Stimulated activated effector memory CD8-positive, alpha-beta T cell treated with anti-CD3 and anti-CD28 coated beads, Interleukin-12 subunit alpha, Interleukin-12 subunit beta, amount 100 ng/mL, for 72 hours (primary cell): ENCODE measurements around the gene AQP5.
A peak's percentile ranks its signal among the peaks of the same experiment; 100 is the strongest.

Source experiments
- ATAC-seq: fragments of 150-1000 bp; cut with Tn5 transposase; 2 replicates; pipeline ENCODE4 v1.10.0; 2021
- DNase-seq, 2 donors: peaks; one replicate each; pipeline ENCODE4 v3.0.0; 2021 to 2022; ENCODE audit warnings: low spot score in 2 of 2
- H3K27ac Mint-ChIP-seq: one replicate; pipeline ENCODE4 v1.8.0; 2022; ENCODE audit warnings: mild to moderate bottlenecking, mixed read lengths
- H3K36me3 Mint-ChIP-seq: one replicate; pipeline ENCODE4 v1.8.0; 2022; ENCODE audit warnings: mild to moderate bottlenecking, mixed read lengths
- H3K4me1 Mint-ChIP-seq: one replicate; pipeline ENCODE4 v1.8.0; 2022; ENCODE audit warnings: mixed read lengths
- H3K4me3 Mint-ChIP-seq: one replicate; pipeline ENCODE4 v1.8.0; 2022; ENCODE audit warnings: mild to moderate bottlenecking, mixed read lengths
- H3K9me3 Mint-ChIP-seq: one replicate; pipeline ENCODE4 v1.8.0; 2022; ENCODE audit warnings: mixed read lengths

AQP5 gene

DNA sequence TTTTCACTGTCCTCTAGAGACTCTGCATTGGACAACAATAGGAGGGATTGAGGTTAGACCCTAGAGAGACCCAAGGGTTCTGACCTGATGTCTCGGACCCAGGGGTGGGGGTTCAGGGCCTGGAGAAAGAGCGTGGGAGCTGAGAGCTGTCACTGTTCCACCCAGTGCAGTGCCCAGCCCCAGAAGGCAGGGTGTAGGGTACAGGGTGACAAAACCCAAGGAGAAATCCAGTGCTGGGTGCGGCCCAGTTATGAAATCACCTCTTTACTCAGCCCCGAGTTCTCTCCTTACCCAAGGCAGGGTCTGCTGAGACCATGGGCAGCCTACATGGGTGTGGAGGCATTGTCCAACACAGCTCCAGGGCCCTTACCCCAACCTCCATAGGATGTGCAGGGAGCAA, 8.5 kb upstream of the AQP5 start:
- no peaks in the 10 kb centered on the region for H3K36me3 Mint-ChIP-seq
- H3K4me1 Mint-ChIP-seq = no peaks in the 10 kb centered on the region
- no peak overlapping the region for H3K4me3 Mint-ChIP-seq
- H3K9me3 Mint-ChIP-seq = no peaks in the 10 kb centered on the region
- no peak for DNase-seq
- no peak overlapping the region for H3K27ac Mint-ChIP-seq
- ATAC-seq = no peak

DNA sequence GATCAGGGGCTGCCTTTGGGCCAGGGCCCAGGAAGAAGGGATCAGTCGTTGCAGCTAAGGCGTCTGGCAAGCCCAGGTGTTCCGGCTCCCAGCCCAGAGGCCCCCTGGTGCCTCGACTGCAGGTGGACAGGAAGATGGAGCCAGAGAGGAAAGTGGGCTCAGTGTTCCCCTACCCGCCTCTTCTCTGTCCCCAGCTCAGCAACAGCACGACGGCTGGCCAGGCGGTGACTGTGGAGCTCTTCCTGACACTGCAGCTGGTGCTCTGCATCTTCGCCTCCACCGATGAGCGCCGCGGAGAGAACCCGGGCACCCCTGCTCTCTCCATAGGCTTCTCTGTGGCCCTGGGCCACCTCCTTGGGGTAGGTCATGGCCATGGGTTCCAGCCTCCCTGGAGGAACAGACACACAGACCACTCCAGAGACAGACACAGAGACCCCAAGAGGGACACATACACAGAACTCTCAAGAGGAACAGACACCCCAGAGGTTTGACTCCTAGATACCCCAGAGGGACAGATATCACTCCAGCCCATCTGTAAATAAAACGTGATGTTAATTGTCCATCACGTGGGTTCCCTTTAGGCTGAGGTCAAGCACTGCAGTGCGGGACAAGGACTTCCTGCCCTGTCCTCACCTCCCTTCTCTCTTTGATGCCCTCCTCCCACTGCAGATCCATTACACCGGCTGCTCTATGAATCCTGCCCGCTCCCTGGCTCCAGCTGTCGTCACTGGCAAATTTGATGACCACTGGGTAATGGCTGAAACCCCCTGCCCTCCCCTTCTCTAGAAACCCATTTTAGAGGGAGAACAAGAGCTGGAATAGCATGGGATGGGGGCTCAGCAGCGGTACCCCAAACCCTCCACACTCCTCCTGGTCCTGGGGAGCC, 7.5 kb upstream of the AQP5 start:
- Mint-ChIP-seq H3K36me3 (no peaks in the 10 kb centered on the region), H3K4me1 (no peaks in the 10 kb centered on the region), H3K27ac (no peak overlapping the region), H3K4me3 (no peak overlapping the region), H3K9me3 (no peaks in the 10 kb centered on the region)
- ATAC-seq = no peak
- no peak for DNase-seq

DNA sequence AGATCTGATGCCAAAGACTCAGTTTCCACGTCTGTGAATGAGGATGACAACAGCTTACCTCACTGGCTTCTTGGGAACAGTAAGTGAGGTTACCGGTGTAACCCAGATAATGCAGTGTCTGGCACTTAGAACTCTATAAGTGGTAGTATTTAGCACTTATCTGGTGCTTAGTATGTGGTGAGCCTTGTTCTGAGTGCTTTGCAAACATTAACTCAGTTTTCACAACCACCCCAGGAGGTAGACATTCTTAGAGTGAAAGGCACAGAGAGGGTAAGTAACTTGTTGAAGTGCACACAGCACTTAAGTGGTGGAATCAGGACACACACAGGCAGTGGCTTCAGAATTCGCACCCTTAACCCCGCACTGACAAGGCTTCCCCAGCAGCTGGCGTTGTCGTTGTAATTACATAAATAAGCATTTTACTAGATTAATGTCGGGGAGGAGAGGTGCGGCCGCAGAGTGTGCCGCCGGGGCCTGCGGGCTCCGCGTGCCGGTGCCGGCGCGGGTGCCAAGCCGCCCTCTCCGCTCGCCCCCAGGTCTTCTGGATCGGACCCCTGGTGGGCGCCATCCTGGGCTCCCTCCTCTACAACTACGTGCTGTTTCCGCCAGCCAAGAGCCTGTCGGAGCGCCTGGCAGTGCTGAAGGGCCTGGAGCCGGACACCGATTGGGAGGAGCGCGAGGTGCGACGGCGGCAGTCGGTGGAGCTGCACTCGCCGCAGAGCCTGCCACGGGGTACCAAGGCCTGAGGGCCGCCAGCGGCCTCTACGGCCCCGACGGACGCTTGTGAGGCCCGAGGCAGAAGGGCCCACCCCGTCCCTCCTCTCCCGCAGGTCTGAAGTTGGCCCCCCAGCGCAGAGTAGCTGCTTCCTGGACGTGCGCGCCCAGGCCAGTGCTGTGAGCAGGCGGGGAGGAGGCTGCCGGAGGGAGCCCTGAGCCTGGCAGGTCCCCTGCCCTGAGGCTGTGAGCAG, 6.5 kb upstream of the AQP5 start:
- DNase-seq (no peak), ATAC-seq (peak; percentile 9)
- Mint-ChIP-seq H3K36me3 (no peaks in the 10 kb centered on the region), H3K4me3 (no peak overlapping the region), H3K4me1 (peaks cover 1% of the 10 kb centered on the region), H3K27ac (no peak overlapping the region), H3K9me3 (no peaks in the 10 kb centered on the region)

DNA sequence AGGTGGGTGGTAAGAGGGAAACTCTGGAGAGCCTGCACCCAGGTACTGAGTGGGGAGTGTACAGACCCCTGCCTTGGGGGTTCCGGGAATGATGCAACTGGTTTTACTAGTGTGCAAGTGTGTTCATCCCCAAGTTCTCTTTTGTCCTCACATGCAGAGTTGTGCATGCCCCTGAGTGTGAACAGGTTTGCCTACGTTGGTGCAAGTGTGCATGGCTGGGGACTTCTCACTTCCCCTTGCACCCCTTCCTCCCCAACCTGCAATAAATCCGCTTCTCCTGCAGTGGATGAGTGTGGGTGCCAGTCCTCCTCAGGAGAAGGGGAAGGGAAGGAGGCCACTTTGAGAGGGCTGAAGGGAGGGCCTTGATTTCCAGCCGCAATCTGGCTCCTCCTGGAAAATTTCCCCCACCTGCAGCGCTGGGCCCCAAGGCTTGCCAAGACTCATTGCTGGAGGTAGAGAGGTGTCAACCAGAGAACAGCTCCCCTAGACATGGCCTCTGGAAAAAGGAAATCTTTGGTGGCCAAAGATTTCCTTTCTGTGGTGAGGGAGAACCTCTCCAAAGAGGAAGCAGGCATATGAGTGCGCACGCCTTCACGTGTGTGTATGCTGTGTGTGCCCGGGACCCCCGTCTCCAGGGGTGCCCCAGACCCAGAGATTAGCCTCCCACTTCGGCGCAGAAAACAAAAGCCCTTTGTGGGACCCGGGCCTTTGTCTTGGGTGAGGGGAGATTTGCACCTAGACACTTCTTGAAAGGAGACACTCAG, 5.6 kb upstream of the AQP5 start:
- Mint-ChIP-seq H3K4me1 (peaks cover 9% of the 10 kb centered on the region), H3K27ac (no peak overlapping the region), H3K36me3 (no peaks in the 10 kb centered on the region), H3K4me3 (no peak overlapping the region), H3K9me3 (no peaks in the 10 kb centered on the region)
- ATAC-seq (no peak), DNase-seq (no peak)

DNA sequence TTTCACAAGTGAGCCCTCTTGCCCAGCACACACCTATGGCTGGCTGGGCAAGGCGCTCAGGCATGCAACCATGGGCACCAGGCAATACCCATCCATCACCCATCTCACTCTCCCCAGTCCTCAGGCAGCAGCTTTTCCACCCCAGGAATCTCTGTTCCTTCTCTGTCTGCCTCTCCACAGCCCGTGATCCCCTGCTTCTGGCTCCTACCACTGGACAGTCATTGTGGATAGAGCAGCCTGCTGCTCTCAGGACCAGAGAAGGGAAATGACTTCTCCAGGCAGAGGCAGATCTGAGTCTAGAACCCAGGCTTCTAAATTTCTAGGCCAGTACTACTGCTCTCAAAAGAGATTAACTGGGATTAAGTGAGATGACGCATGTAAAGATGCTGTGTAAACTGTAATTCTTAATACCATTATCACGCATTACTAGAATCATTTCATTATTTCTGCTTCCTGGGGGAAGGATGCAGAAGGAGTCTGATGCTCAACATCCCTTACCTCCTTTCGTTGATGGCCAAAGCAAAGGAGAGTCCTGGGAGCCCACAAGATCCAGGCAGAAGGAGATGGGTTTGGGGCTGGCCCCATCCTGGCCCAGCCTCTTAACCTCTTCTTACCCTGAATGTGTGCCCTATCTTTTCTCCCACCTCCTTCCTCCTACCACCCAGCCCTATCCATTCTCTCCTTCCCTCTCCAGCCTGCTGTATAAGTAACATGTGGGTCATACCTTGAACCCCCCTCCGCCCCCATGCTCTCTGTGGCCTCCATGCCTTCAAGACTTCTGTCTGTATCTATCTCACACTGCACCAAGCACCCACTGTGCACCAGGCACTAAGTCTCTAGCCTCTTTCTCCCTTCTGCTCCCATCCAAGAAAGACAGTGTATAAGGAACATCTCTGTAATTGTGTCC, 4.8 kb upstream of the AQP5 start:
- Mint-ChIP-seq H3K9me3 (no peaks in the 10 kb centered on the region), H3K4me3 (no peak overlapping the region), H3K27ac (no peak overlapping the region), H3K36me3 (no peaks in the 10 kb centered on the region), H3K4me1 (peaks cover 9% of the 10 kb centered on the region)
- ATAC-seq (no peak), DNase-seq (no peak)

DNA sequence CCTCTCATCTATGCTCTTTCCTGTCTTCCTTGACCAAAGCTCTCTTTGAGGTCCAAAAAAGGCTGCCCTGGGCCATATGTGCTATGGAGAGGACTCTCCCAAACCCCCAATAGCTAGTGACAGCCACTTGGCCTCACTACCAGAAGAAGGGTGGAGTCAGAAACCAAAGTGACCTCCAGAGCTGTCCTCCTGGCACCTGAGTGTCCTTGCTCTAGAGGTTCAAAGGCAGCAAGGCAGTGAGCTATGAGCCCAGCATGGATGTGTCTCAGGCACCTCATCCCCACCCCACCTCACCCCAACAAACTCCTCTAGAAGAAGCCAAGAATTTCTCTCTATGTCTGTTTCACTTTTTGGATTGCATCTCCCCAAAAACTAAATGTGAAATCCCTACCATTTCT, 4.1 kb upstream of the AQP5 start:
- DNase-seq = no peak
- H3K4me3 Mint-ChIP-seq = no peak overlapping the region
- no peaks in the 10 kb centered on the region for H3K9me3 Mint-ChIP-seq
- H3K27ac Mint-ChIP-seq = no peak overlapping the region
- ATAC-seq = no peak
- H3K36me3 Mint-ChIP-seq = no peaks in the 10 kb centered on the region
- peaks cover 9% of the 10 kb centered on the region for H3K4me1 Mint-ChIP-seq

DNA sequence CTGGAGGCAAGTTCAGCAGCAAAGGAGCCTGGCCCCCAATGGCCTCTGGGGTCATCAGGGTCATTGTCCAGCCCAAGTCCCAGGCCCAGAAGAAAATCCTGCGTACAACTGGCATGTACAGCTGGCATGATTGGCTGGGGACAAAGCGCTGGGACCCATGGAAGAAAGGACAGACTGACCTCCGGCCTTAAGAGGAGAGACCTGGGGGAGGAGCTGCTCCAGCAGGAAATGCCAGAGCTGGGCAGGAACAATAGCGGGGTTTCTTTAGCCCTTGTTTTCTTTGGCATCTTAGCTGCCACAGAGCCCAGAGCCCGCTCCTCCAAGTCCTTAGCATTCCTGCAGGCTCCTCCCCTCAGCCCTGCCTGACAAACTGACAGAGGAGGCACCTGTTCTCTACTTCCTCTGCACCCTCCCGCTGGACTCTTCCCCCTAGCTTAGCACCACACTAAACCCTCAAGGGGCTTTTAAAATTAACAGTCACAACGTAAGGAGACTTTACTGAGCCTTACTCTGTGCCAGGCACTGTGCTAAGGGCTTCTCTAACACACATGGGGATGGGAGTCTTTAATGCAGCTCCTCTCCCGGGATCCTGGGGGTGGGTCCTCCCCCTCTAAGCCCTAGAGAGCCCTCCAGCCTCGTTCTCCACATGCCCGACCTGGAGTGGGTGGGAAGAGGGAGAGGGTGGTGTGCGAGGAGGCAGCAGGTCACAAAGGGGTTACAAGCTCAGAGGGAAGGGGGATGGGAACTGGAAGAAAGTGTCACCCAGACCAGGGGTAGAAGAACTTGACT, 1.8 kb upstream of the AQP5 start:
- Mint-ChIP-seq H3K4me1 (peaks cover 9% of the 10 kb centered on the region), H3K36me3 (no peaks in the 10 kb centered on the region), H3K9me3 (no peaks in the 10 kb centered on the region), H3K4me3 (peak overlapping the region; percentile 26), H3K27ac (no peak overlapping the region)
- DNase-seq (no peak), ATAC-seq (no peak)

DNA sequence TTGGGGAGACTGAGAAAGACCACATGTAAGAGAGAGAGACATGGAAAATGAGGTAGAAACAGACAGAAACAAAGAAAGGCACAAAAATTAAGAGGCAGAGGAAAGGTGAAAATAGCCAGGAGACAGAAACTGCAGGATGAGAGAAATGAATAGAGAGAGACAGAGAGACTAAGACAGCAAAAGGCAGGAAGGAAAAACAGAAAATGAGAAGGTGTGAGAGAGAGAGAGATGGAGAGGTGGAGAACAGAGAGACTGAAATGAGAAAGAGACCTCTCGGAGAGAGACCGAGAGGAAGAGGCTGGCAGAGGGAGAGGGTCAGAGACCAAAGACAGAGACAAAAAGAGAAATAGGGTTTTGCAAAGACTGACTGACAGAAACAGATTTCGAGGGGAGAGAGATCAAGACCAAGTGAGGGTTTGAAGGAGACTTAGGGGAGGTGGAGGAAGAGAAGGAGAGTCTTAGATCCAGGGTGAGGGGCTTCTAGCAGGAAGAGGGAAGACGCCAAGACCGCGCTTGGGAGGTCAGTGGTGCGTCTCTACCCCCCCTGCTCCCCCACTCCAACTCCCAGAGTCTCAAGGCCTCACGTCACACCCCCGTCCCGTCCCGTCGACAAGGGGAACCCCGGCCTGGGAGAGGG, 1.1 kb upstream of the AQP5 start:
- no peaks in the 10 kb centered on the region for H3K9me3 Mint-ChIP-seq
- H3K4me3 Mint-ChIP-seq = peak overlapping the region; percentile 26
- peaks cover 9% of the 10 kb centered on the region for H3K4me1 Mint-ChIP-seq
- no peak for DNase-seq
- ATAC-seq = no peak
- no peak overlapping the region for H3K27ac Mint-ChIP-seq
- no peaks in the 10 kb centered on the region for H3K36me3 Mint-ChIP-seq

DNA sequence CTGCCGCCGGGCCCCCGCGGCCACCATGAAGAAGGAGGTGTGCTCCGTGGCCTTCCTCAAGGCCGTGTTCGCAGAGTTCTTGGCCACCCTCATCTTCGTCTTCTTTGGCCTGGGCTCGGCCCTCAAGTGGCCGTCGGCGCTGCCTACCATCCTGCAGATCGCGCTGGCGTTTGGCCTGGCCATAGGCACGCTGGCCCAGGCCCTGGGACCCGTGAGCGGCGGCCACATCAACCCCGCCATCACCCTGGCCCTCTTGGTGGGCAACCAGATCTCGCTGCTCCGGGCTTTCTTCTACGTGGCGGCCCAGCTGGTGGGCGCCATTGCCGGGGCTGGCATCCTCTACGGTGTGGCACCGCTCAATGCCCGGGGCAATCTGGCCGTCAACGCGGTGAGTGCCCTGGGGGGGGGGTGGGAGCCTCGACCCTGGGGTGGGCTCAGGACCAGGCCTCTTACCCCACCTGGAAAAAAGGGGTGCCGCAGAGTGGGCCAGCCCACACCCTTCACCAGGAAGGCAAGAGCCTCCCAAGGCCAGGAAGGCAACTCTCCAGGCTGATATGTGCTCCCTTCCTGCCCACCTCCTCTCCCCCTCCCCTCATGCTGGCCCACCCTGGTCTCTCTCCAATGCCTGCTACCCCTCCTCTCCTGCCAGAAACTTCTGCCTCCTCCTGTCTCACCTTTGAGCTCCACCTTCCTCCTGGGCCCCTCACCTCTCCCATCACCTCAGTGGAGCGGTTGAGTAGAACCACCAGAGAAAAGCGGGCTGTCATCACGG, 507 bp downstream of the AQP5 start:
- H3K4me3 Mint-ChIP-seq = peak overlapping the region; percentile 21
- no peak overlapping the region for H3K27ac Mint-ChIP-seq

DNA sequence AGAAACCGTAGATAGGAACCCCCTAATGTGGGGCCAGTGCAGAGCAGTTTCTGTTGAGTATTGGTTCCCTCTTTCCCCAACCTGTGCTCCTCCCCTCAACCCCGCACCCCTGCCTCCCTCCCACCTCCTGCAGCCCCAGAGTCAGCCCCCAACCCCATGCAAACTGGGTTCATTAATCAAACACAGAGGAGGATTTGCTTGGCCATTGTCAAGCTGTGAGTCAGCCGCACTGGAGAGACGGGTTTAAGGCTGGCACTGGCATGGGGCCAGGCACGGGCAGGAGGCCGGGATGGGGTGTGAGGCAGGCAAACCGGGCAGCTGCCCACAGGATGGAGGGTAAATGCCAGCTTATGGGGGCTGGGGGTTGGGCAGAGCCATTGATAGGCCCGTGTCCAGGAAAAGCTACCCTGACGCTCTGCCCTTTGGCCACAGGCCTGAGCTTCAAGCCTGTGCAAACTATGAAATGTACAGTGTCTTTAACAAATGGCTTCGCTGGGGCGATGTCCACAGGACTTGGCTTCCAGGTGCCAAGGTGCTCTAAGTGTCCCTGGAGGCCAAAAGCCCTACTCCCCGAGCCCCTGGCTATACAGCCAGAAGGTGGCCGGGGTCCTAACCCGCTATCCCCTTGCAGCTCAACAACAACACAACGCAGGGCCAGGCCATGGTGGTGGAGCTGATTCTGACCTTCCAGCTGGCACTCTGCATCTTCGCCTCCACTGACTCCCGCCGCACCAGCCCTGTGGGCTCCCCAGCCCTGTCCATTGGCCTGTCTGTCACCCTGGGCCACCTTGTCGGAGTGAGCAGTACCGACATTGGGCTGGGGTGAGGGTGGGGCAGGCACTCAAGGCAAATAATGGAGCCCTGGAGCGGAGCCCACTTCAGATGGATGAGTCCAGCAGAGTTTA, 1.4 kb downstream of the AQP5 start:
- DNase-seq (no peak), ATAC-seq (no peak)
- Mint-ChIP-seq H3K36me3 (no peaks in the 10 kb centered on the region), H3K9me3 (no peaks in the 10 kb centered on the region), H3K4me3 (peak overlapping the region; percentile 21), H3K27ac (no peak overlapping the region), H3K4me1 (peaks cover 21% of the 10 kb centered on the region)

More for the DNA sequence above, 507 bp downstream of the AQP5 start:
- ATAC-seq = no peak
- Mint-ChIP-seq H3K9me3 (no peaks in the 10 kb centered on the region), H3K4me1 (peaks cover 14% of the 10 kb centered on the region), H3K36me3 (no peaks in the 10 kb centered on the region)
- no peak for DNase-seq

DNA sequence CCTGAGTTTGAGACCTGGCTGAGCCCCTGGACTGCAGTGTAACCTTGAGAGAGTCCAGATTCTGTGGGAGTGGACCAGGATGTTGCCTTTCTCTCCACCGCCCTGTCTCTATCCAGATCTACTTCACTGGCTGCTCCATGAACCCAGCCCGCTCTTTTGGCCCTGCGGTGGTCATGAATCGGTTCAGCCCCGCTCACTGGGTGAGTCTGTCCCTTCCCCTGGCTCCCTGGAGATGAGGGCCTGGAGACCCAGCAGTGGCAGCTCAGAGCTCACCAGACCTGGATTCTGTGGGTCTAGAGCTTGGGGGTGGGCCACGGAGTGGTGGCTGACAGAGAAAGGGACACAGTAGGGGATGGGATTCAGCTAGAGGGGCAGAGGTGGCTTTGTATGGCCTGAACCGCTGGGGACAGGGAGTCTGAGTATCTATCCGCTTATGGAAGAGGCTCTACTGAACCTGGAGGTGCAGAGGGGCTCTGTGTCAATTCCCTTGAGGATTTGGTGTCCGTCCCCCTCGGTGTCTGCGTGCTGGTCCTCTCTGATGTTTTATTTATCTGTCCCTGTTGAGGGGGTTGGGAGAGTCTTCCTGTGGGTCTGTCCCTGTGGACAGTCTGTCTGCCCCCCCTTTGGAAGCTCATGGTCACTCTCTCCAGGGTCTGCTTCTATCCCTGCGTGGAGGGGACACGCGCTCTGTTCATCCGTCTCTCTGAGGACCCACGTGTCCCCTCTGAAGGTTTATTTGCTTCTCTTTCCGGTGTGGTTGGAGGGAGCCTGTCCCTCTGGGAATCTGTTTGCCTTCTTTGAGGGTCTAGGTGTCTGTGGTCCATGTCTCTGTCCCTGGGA, 2.5 kb downstream of the AQP5 start:
- Mint-ChIP-seq H3K4me3 (no peak overlapping the region), H3K4me1 (peaks cover 21% of the 10 kb centered on the region), H3K9me3 (no peaks in the 10 kb centered on the region), H3K27ac (no peak overlapping the region), H3K36me3 (no peaks in the 10 kb centered on the region)
- DNase-seq = no peak
- no peak for ATAC-seq
